Parathyroid adenoma (tissue), 2 donors: Measurements from ENCODE around the gene SLC16A6.
A peak's percentile ranks its signal among the peaks of the same experiment; 100 is the strongest.

Experiments
- H2AFZ ChIP-seq: fragments of 300-600 bp; sonication (generic); one replicate; pipeline ENCODE4 v1.7.0; 2017; ENCODE audit warnings: antibody characterized with exemption, mild to moderate bottlenecking
- H3K27ac ChIP-seq: fragments of 300-600 bp; sonication (generic); one replicate; pipeline ENCODE4 v1.7.0; 2017
- H3K27me3 ChIP-seq: fragments of 300-600 bp; sonication (generic); one replicate; pipeline ENCODE4 v1.7.0; 2017; ENCODE audit warnings: low read length; ENCODE audit not compliant: control insufficient read depth, insufficient read depth
- H3K36me3 ChIP-seq: fragments of 300-600 bp; sonication (generic); one replicate; pipeline ENCODE4 v1.7.0; 2017; ENCODE audit warnings: low read length; ENCODE audit not compliant: control insufficient read depth, insufficient read depth
- H3K4me1 ChIP-seq: fragments of 300-600 bp; sonication (generic); one replicate; pipeline ENCODE4 v1.7.0; 2017; ENCODE audit warnings: control low read depth
- H3K4me2 ChIP-seq: fragments of 300-600 bp; sonication (generic); one replicate; pipeline ENCODE4 v1.7.0; 2017; ENCODE audit warnings: low read length
- H3K4me3 ChIP-seq: fragments of 300-600 bp; sonication (generic); one replicate; pipeline ENCODE4 v1.7.0; 2017; ENCODE audit warnings: low read depth, low read length
- H3K79me2 ChIP-seq: fragments of 300-600 bp; sonication (generic); one replicate; pipeline ENCODE4 v1.7.0; 2017; ENCODE audit warnings: control low read depth
- H3K9ac ChIP-seq: fragments of 300-600 bp; sonication (generic); one replicate; pipeline ENCODE4 v1.7.0; 2017; ENCODE audit warnings: mild to moderate bottlenecking
- H3K9me3 ChIP-seq: fragments of 300-600 bp; sonication (generic); one replicate; pipeline ENCODE4 v1.7.0; 2017; ENCODE audit warnings: low read length; ENCODE audit not compliant: control insufficient read depth
- TF ChIP-seq, protein P1 (sequence below): fragments of 300-600 bp; sonication (generic); IDR thresholded peaks from one replicate; pipeline ENCODE4 v1.7.0; 2017; ENCODE audit warnings: antibody characterized with exemption, mild to moderate bottlenecking
- donor health status: primary hyperparathyroidism.

SLC16A6 gene

GRCh38 chr17:68299817-68300216 lies 8.9 kb upstream of the SLC16A6 start:
- Histone ChIP-seq H3K4me1 (no peaks in the 10 kb centered on the region), H3K9ac (no peak overlapping the region)

GRCh38 chr17:68298601-68299000 lies 7.7 kb upstream of the SLC16A6 start:
- Histone ChIP-seq H3K27ac (no peak overlapping the region), H3K4me3 (no peak overlapping the region), H3K4me2 (no peak overlapping the region), H2AFZ (no peak overlapping the region), H3K9ac (no peak overlapping the region), H3K36me3 (no peaks in the 10 kb centered on the region), H3K79me2 (no peaks in the 10 kb centered on the region), H3K9me3 (no peaks in the 10 kb centered on the region), H3K4me1 (no peaks in the 10 kb centered on the region), H3K27me3 (no peaks in the 10 kb centered on the region)
- TF ChIP-seq, protein P1, sequence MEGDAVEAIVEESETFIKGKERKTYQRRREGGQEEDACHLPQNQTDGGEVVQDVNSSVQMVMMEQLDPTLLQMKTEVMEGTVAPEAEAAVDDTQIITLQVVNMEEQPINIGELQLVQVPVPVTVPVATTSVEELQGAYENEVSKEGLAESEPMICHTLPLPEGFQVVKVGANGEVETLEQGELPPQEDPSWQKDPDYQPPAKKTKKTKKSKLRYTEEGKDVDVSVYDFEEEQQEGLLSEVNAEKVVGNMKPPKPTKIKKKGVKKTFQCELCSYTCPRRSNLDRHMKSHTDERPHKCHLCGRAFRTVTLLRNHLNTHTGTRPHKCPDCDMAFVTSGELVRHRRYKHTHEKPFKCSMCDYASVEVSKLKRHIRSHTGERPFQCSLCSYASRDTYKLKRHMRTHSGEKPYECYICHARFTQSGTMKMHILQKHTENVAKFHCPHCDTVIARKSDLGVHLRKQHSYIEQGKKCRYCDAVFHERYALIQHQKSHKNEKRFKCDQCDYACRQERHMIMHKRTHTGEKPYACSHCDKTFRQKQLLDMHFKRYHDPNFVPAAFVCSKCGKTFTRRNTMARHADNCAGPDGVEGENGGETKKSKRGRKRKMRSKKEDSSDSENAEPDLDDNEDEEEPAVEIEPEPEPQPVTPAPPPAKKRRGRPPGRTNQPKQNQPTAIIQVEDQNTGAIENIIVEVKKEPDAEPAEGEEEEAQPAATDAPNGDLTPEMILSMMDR = no peak

More at GRCh38 chr17:68299817-68300216, 8.9 kb upstream of the SLC16A6 start:
- no peaks in the 10 kb centered on the region for H3K79me2 ChIP-seq
- no peak overlapping the region for H3K27ac ChIP-seq
- H3K4me3 ChIP-seq = no peak overlapping the region
- no peak overlapping the region for H2AFZ ChIP-seq
- TF ChIP-seq, protein P1 = no peak
- no peaks in the 10 kb centered on the region for H3K36me3 ChIP-seq
- H3K27me3 ChIP-seq = no peaks in the 10 kb centered on the region
- H3K9me3 ChIP-seq = no peaks in the 10 kb centered on the region
- no peak overlapping the region for H3K4me2 ChIP-seq

- H3K27me3 ChIP-seq = no peaks in the 10 kb centered on the region
- H3K79me2 ChIP-seq = no peaks in the 10 kb centered on the region
- peaks cover 2% of the 10 kb centered on the region for H3K4me1 ChIP-seq
- no peak overlapping the region for H3K27ac ChIP-seq
- TF ChIP-seq, protein P1 = no peak
- peak overlapping the region; percentile 26 for H2AFZ ChIP-seq
- no peaks in the 10 kb centered on the region for H3K9me3 ChIP-seq
- H3K4me3 ChIP-seq = no peak overlapping the region
- H3K9ac ChIP-seq = no peak overlapping the region
- H3K4me2 ChIP-seq = no peak overlapping the region
- H3K36me3 ChIP-seq = no peaks in the 10 kb centered on the region
Observed at GRCh38 chr17:68297195-68297594, 6.3 kb upstream of the SLC16A6 start.

- H3K79me2 ChIP-seq = no peaks in the 10 kb centered on the region
- no peaks in the 10 kb centered on the region for H3K27me3 ChIP-seq
- no peaks in the 10 kb centered on the region for H3K9me3 ChIP-seq
- peak overlapping the region; percentile 26 for H2AFZ ChIP-seq
- no peak overlapping the region for H3K4me3 ChIP-seq
- no peak overlapping the region for H3K27ac ChIP-seq
- TF ChIP-seq, protein P1 = no peak
- no peak overlapping the region for H3K4me2 ChIP-seq
- H3K9ac ChIP-seq = no peak overlapping the region
- H3K4me1 ChIP-seq = peaks cover 2% of the 10 kb centered on the region
- no peaks in the 10 kb centered on the region for H3K36me3 ChIP-seq
Observed at GRCh38 chr17:68296217-68297191, 5.6 kb upstream of the SLC16A6 start.
